HG03135 (cell line): ENCODE results near the gene GJA1.

Experiments
- ATAC-seq: cut with Tn5 transposase; IDR thresholded peaks from one replicate; pipeline ENCODE4 v1.9.1; 2021; ENCODE audit warnings: mild to moderate bottlenecking, moderate library complexity; ENCODE audit not compliant: unreplicated experiment

GJA1 gene

DNA sequence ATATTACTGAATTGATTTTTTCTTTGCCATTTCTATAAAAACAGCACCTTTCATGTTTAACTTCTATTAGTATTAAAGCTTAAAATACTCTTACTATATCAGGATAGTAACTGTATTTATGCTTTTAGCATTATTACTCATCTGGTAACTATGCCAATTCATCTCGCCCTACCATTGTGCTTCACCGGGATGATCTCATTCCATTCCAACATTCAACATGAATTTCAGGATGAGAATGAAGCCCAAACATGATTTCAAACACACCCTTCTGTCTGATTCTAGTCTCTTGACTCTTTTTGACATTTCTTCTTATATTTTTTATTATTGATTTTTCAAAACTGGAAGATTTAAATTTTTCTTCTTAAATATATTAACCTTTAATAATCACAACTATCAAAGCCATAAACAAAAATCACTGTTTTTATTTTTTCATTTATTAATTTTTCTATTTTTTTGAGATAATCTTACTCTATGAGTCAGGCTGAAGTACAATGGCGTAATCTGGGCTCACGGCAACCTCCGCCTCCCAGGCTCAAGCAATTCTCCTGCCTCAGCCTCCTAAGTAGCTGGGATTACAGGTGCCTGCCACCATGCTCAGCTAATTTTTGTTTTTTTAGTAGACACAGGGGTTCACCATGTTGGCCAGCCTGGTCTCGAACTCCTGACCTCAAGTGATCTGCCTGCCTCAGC, 46.7 kb downstream of the GJA1 start:
- ATAC-seq, result no peak

- no peak for ATAC-seq
Observed at GRCh38 chr6:121482751-121483150, 47.3 kb downstream of the GJA1 start.

DNA sequence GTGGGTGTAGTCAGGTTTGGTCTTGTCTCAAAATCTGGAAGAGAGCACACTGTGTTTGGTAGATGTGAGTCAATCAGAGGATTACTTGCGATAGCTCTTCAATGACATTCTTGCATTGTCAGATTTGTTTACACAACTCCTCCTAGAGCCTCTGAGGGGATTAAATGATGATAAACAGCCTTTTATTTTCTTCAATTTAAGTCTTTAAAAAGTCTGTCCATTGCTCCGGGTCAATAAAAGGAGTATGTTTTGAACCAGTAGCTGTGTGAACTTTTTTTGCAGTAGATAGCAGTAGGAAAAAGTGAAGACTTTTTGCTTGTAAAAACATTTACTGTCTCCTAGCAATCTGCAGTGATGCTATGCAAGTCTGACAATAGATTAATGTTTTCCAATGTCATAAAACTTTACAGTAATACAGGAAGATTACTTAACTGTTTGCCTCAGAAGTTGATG, 49.9 kb downstream of the GJA1 start:
- no peak for ATAC-seq

DNA sequence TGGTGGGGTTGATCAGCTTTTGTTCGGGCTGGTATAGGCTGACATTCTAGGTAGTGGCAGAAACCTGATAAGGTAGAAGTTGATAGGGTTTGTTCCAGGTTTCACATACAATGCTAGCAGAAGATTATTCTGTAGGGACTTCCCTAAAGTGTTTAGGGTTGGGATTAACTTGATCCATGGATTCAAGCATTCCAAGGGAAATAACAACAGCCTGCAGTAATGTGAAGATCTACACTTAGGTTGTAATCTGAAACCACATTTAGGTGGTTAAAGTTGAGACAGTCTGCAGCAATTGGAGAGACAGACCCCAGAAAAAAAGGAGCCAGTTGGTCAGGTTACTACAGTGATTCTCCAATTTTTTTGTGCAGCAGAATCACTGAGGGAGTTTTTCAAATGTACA, 56.1 kb downstream of the GJA1 start:
- ATAC-seq, result no peak

GRCh38 chr6:121492536-121492935, 57.1 kb downstream of the GJA1 start:
- no peak for ATAC-seq

GRCh38 chr6:121497970-121498375, 62.5 kb downstream of the GJA1 start:
- no peak for ATAC-seq

GRCh38 chr6:121498481-121499276, 63.2 kb downstream of the GJA1 start:
- no peak for ATAC-seq
